Measurements from ENCODE around the gene CSTB.

The CSTB gene

GRCh38 chr21:43819511-43820405 lies 43.6 kb upstream of the CSTB start:
- no peak for TF ChIP-seq CTCF (IDR thresholded peaks at IDR 0.05)
- no peak overlapping the region for H3K27ac Mint-ChIP-seq

GRCh38 chr21:43818685-43819084 lies 42.6 kb upstream of the CSTB start:
- no peak for TF ChIP-seq CTCF (IDR thresholded peaks at IDR 0.05)
- Mint-ChIP-seq H3K36me3 (ENCODE audit: low read depth) (peaks cover 27% of the 10 kb centered on the region), H3K4me1 (peaks cover 16% of the 10 kb centered on the region), H3K27me3 (ENCODE audit: low read depth, poor library complexity) (peaks cover 13% of the 10 kb centered on the region), H3K27ac (no peak overlapping the region), H3K4me3 (no peak overlapping the region), H3K9me3 (peaks cover 39% of the 10 kb centered on the region)
- no peak for DNase-seq

More at GRCh38 chr21:43819511-43820405, 43.6 kb upstream of the CSTB start:
- Mint-ChIP-seq H3K4me3 (no peak overlapping the region), H3K4me1 (peaks cover 12% of the 10 kb centered on the region), H3K9me3 (peaks cover 42% of the 10 kb centered on the region), H3K36me3 (ENCODE audit: low read depth) (peaks cover 27% of the 10 kb centered on the region), H3K27me3 (ENCODE audit: low read depth, poor library complexity) (peaks cover 10% of the 10 kb centered on the region)
- DNase-seq, result no peak

GRCh38 chr21:43817157-43818086 lies 41.3 kb upstream of the CSTB start:
- peaks cover 15% of the 10 kb centered on the region for H3K27me3 Mint-ChIP-seq (ENCODE audit: low read depth, poor library complexity)
- H3K9me3 Mint-ChIP-seq, result peaks cover 35% of the 10 kb centered on the region
- TF ChIP-seq CTCF (IDR thresholded peaks at IDR 0.05), result no peak
- H3K36me3 Mint-ChIP-seq (ENCODE audit: low read depth), result peaks cover 27% of the 10 kb centered on the region
- peaks cover 18% of the 10 kb centered on the region for H3K4me1 Mint-ChIP-seq
- no peak overlapping the region for H3K27ac Mint-ChIP-seq
- no peak for DNase-seq
- H3K4me3 Mint-ChIP-seq, result no peak overlapping the region

- H3K27ac Mint-ChIP-seq, result no peak overlapping the region
- TF ChIP-seq CTCF (IDR thresholded peaks at IDR 0.05), result no peak
- H3K36me3 Mint-ChIP-seq (ENCODE audit: low read depth), result peaks cover 27% of the 10 kb centered on the region
- no peak for DNase-seq
- no peak overlapping the region for H3K4me3 Mint-ChIP-seq
- peaks cover 32% of the 10 kb centered on the region for H3K9me3 Mint-ChIP-seq
- H3K27me3 Mint-ChIP-seq (ENCODE audit: low read depth, poor library complexity), result peaks cover 16% of the 10 kb centered on the region
- H3K4me1 Mint-ChIP-seq, result peaks cover 21% of the 10 kb centered on the region
These were observed 40.5 kb upstream of the CSTB start for GRCh38 chr21:43816611-43817071.

GRCh38 chr21:43815991-43816390 lies 39.9 kb upstream of the CSTB start:
- peaks cover 21% of the 10 kb centered on the region for H3K4me1 Mint-ChIP-seq
- H3K27me3 Mint-ChIP-seq (ENCODE audit: low read depth, poor library complexity), result peaks cover 16% of the 10 kb centered on the region
- no peak overlapping the region for H3K4me3 Mint-ChIP-seq
- no peak overlapping the region for H3K27ac Mint-ChIP-seq
- H3K36me3 Mint-ChIP-seq (ENCODE audit: low read depth), result peaks cover 24% of the 10 kb centered on the region
- no peak for TF ChIP-seq CTCF (IDR thresholded peaks at IDR 0.05)
- DNase-seq, result no peak
- H3K9me3 Mint-ChIP-seq, result peaks cover 25% of the 10 kb centered on the region
